Measurements from ENCODE around the gene NAIF1.

DNA sequence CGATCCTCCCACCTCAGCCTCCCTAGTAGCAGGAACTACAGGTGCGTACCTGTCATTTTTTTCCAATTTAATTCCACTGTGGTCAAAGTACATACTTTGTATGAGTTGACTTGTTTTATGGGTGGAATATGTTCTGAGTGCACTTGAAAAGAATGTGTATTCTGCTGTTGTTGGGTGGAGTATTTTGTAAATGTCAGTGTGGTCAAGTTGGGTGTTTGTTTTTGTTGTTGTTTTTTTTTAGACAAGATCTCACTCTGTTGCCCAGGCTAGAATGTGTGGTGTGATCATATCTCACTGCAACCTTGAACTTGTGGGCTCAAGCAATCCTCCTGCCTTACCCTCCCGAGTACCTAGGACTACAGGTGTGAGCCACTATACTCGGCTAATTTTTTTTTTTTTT lies 18.8 kb upstream of the NAIF1 start:
- TF ChIP-seq POLR2A (IDR thresholded peaks at IDR 0.05) (no peak), CTCF (IDR thresholded peaks at IDR 0.05) (no peak)

All from lower leg skin (tissue), 3 donors.